Measurements from ENCODE around the gene MICU1. TPM values are rescaled to one million over a fixed set of nuclear protein-coding genes. Genes with fewer than 3 reads are reported as not detected.
A peak's percentile ranks its signal among the peaks of the same experiment; 100 is the strongest.

Gene MICU1
- total RNA-seq, 2 donors from 2014 or later, result 44.3 to 51.8 TPM

DNA sequence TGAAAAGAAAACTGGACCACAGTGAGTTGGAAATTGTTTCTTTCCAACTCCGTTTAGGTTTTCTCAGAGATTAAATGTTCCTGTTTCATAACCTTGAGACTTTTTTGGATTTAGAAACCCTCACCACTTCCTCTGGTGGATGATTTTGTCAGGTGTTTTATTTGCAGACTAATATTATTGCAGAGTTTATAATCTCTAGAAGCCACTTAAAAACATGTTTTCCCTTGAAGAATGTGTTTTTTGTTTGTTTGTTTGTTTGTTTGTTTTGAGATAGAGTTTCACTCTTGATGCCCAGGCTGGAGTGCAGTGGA, 520 bp upstream of the MICU1 start:
- Histone ChIP-seq H3K27me3 (no peaks in the 10 kb centered on the region), H3K9ac (ENCODE audit: low read depth in 2 of 2, low read length in 2 of 2) (peak overlapping the region; percentile 39 to 66), H3K4me1 (peaks cover 6% of the 10 kb centered on the region), H3K9me3 (no peaks in the 10 kb centered on the region), H3K36me3 (no peaks in the 10 kb centered on the region), H3K4me3 (peak overlapping the region; percentile 94), H3K27ac (peak overlapping the region; percentile 77)
- no peak for DNase-seq
- intact Hi-C loops (cut with DNase I), result loop anchor here (5.0 kb wide), 1 partner anchor 66 kb away; the partner anchor contains the start of gene MCU
- TF ChIP-seq, protein P1, sequence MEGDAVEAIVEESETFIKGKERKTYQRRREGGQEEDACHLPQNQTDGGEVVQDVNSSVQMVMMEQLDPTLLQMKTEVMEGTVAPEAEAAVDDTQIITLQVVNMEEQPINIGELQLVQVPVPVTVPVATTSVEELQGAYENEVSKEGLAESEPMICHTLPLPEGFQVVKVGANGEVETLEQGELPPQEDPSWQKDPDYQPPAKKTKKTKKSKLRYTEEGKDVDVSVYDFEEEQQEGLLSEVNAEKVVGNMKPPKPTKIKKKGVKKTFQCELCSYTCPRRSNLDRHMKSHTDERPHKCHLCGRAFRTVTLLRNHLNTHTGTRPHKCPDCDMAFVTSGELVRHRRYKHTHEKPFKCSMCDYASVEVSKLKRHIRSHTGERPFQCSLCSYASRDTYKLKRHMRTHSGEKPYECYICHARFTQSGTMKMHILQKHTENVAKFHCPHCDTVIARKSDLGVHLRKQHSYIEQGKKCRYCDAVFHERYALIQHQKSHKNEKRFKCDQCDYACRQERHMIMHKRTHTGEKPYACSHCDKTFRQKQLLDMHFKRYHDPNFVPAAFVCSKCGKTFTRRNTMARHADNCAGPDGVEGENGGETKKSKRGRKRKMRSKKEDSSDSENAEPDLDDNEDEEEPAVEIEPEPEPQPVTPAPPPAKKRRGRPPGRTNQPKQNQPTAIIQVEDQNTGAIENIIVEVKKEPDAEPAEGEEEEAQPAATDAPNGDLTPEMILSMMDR (IDR thresholded peaks at IDR 0.05), result no peak

DNA sequence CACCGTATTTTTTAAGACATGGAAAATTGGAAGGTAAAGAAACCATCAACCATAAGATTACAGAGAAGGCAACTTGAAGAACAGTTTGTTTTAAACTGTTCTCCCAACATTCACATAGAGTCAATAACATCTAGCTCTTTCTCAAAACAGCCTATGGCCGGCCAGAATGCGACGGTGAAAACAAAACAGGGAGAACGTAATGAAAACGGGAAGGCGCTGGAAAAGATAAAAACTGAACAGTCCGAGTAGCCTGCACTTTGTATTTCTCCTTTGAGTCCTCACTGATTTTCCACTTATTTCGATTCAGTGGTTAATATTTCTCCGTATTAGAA, 637 bp downstream of the MICU1 start:
- intact Hi-C loops (cut with DNase I), result loop anchor here (5.0 kb wide), 1 partner anchor 67 kb away; the partner anchor contains the start of gene MCU
- no peaks in the 10 kb centered on the region for H3K9me3 ChIP-seq
- no peaks in the 10 kb centered on the region for H3K36me3 ChIP-seq

DNA sequence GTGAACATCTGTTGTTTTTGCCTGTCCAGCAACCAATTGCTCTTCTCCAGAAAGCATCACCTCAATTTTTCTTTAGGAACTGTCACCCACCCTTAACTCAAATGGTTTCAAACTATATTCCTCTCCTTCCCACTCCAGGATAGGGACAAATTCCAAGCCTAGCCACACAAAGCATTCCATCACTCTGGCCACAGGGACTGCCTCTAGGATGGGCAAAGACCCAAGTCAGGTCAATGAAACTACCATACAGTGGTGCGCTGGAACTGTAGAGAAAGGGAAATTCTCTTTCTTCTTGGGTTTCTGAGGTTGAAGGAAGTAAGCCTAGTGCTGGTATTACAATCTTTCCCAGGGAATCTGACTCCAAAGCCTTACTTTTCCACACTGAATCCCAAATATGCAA, 3.6 kb downstream of the MICU1 start:
- Histone ChIP-seq H3K9ac (ENCODE audit: low read depth in 2 of 2, low read length in 2 of 2) (no peak overlapping the region), H3K4me3 (no peak overlapping the region), H3K36me3 (no peaks in the 10 kb centered on the region), H3K9me3 (no peaks in the 10 kb centered on the region), H3K27ac (no peak overlapping the region), H3K4me1 (peaks cover 6% of the 10 kb centered on the region), H3K27me3 (no peaks in the 10 kb centered on the region)
- TF ChIP-seq, protein P1 (IDR thresholded peaks at IDR 0.05), result no peak
- no peak for DNase-seq
- intact Hi-C loops (cut with DNase I), result no loop called here

More for the DNA sequence above, 637 bp downstream of the MICU1 start:
- DNase-seq, result no peak
- H3K27me3 ChIP-seq, result no peaks in the 10 kb centered on the region
- peaks cover 6% of the 10 kb centered on the region for H3K4me1 ChIP-seq
- TF ChIP-seq, protein P1 (IDR thresholded peaks at IDR 0.05), result no peak
- peak overlapping the region; percentile 77 for H3K27ac ChIP-seq
- H3K4me3 ChIP-seq, result peak overlapping the region; percentile 94
- peak overlapping the region; percentile 92 for H3K9ac ChIP-seq (ENCODE audit: low read depth in 2 of 2, low read length in 2 of 2)

DNA sequence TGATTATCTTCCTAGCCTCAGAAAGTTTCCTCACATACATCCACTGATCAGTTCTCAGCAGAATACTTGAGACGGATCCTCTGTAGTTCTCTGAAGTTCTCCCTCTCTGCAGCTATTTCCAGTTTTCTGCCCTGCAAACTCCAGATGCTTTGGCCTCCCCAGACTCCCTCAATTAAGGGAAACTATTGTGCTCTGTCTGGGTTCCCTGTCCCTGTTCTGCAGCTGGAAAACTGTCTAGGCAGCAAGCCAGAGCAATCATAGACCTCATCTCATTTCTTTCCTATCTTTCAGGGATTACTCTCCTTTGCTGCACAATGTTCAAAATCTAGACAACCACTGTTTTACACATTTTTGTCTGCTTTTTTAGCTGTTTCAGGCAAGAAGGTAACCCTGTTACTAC, 9.2 kb downstream of the MICU1 start:
- Histone ChIP-seq H3K9ac (ENCODE audit: low read depth in 2 of 2, low read length in 2 of 2) (no peak overlapping the region), H3K36me3 (no peaks in the 10 kb centered on the region), H3K27ac (no peak overlapping the region), H3K27me3 (no peaks in the 10 kb centered on the region), H3K4me3 (no peak overlapping the region), H3K9me3 (no peaks in the 10 kb centered on the region), H3K4me1 (no peaks in the 10 kb centered on the region)
- DNase-seq, result no peak
- TF ChIP-seq, protein P1 (IDR thresholded peaks at IDR 0.05), result no peak
- intact Hi-C loops (cut with DNase I), result no loop called here

DNA sequence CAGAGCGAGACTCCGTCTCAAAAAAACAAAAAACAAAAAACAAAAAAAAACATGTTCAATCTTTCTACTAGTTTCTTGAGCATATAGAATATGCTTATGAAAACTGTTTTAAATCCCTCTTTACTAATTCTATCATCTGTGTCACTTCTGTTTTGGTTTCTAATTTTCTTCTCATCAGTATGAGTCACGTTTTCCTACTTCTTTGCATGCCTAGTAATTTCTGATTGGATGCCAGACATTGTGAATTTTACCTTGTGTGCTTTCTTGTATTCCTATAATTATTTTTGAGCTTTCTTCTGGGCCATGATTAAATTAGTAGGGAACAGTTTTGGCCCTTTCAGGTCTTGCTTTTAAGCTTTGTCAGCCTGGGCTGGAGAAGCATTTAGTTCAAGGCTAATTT, 9.9 kb downstream of the MICU1 start:
- no peaks in the 10 kb centered on the region for H3K9me3 ChIP-seq
- no peak overlapping the region for H3K9ac ChIP-seq (ENCODE audit: low read depth in 2 of 2, low read length in 2 of 2)
- no peak for DNase-seq
- intact Hi-C loops (cut with DNase I), result no loop called here
- no peaks in the 10 kb centered on the region for H3K36me3 ChIP-seq
- H3K27me3 ChIP-seq, result no peaks in the 10 kb centered on the region
- no peak overlapping the region for H3K4me3 ChIP-seq
- no peaks in the 10 kb centered on the region for H3K4me1 ChIP-seq
- TF ChIP-seq, protein P1 (IDR thresholded peaks at IDR 0.05), result no peak
- no peak overlapping the region for H3K27ac ChIP-seq

Data from colonic mucosa (tissue), 4 donors.